PC-3 (cell line): ENCODE measurements around the gene FBXW5.

Experiments
- CTCF ChIP-seq: fragments of 300-600 bp; sonication (generic); conservative IDR thresholded peaks from 2 replicates; pipeline ENCODE4 v1.5.1; 2017; ENCODE audit warnings: antibody characterized with exemption, low read depth, mild to moderate bottlenecking, low read length
- EZH2 ChIP-seq: fragments of 300-600 bp; sonication (generic); IDR thresholded peaks from one replicate; pipeline ENCODE4 v1.6.1; 2017; ENCODE audit warnings: antibody characterized with exemption, mild to moderate bottlenecking, low read length; ENCODE audit not compliant: unreplicated experiment

- no peak for TF ChIP-seq CTCF
- no peak for TF ChIP-seq EZH2
These were observed 34.5 kb upstream of the FBXW5 start for GRCh38 chr9:136978865-136979544.
